ENCODE results near the gene EMILIN3.

DNA sequence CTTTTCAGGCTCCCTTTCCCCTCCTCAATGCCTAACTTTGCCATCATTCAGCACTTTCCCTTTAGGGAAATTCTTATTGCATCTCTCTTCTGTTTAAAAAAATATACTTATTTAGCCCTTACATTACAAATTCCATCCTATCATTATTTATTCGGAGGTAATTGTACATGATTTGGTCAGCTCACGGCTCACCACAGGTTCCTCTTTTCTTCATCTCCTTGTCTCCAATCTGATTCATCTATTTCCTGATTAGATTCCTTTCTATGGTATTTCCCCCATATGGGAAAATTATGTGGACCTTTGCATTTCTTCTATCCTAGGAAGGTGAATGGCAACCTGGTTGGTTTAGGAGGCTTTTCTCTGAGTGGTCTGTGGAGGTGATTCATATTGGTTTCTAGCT lies 12.9 kb upstream of the EMILIN3 start:
- no peak for TF ChIP-seq CTCF (IDR thresholded peaks at IDR 0.05; ENCODE audit: borderline replicate concordance, extremely low read depth, low read length, poor library complexity, severe bottlenecking)
- TF ChIP-seq EZH2 (IDR thresholded peaks at IDR 0.05; ENCODE audit: borderline replicate concordance, low read depth, low read length, severe bottlenecking) = no peak

Data from DND-41 (cell line).